ENCODE measurements around the gene UBE2G1.

GRCh38 chr17:4345581-4346252 is 20.8 kb downstream of the UBE2G1 start:
- no peak for TF ChIP-seq CTCF (IDR thresholded peaks at IDR 0.05)
- no peak for TF ChIP-seq ZFP36 (IDR thresholded peaks at IDR 0.05; ENCODE audit: borderline replicate concordance, partially characterized antibody)
- no peak for TF ChIP-seq NR3C1 (IDR thresholded peaks at IDR 0.05)
- TF ChIP-seq POLR2A (IDR thresholded peaks at IDR 0.05; ENCODE audit: low read length) = no peak
- TF ChIP-seq FOSL2 (IDR thresholded peaks at IDR 0.05) = no peak
- no peak for TF ChIP-seq FOSL2 (CRISPR knock-in tag; IDR thresholded peaks at IDR 0.05)
- no peak for TF ChIP-seq KDM1A (IDR thresholded peaks at IDR 0.05; ENCODE audit: low read depth)
- TF ChIP-seq EP300 (IDR thresholded peaks at IDR 0.05) = no peak
- TF ChIP-seq USF2 (IDR thresholded peaks at IDR 0.05) = no peak
- no peak for TF ChIP-seq CEBPB (IDR thresholded peaks at IDR 0.05)
- no peak for TF ChIP-seq SMC3 (IDR thresholded peaks at IDR 0.05)
- no peak for TF ChIP-seq BHLHE40 (IDR thresholded peaks at IDR 0.05; ENCODE audit: low read depth, low read length)
- no peak for TF ChIP-seq REST (IDR thresholded peaks at IDR 0.05)
- TF ChIP-seq JUN (IDR thresholded peaks at IDR 0.05) = no peak
